ENCODE results near the gene MBP. TPM values are rescaled to one million over a fixed set of nuclear protein-coding genes. Genes with fewer than 3 reads are reported as not detected.

The MBP gene
- total RNA-seq, 2 experiments from 2014 or later, result 94.7 to 101 TPM

- Mint-ChIP-seq H3K9me3 (ENCODE audit: low read depth) (no peaks in the 10 kb centered on the region), H3K4me1 (peaks cover 2% of the 10 kb centered on the region), H3K4me3 (no peak overlapping the region), H3K27me3 (peaks cover 3% of the 10 kb centered on the region), H3K36me3 (no peaks in the 10 kb centered on the region), H3K27ac (no peak overlapping the region)
- ATAC-seq (no peak), DNase-seq (no peak)
- CTCF ChIA-PET, result no interaction called here
Observed at GRCh38 chr18:77162580-77162979, 30.0 kb upstream of the MBP start.

- no peaks in the 10 kb centered on the region for H3K9me3 Mint-ChIP-seq (ENCODE audit: low read depth)
- H3K36me3 Mint-ChIP-seq, result no peaks in the 10 kb centered on the region
- peaks cover 2% of the 10 kb centered on the region for H3K4me1 Mint-ChIP-seq
- H3K27me3 Mint-ChIP-seq, result peaks cover 5% of the 10 kb centered on the region
- no peak overlapping the region for H3K4me3 Mint-ChIP-seq
- ATAC-seq (no peak), DNase-seq (no peak)
- no peak overlapping the region for H3K27ac Mint-ChIP-seq
- CTCF ChIA-PET, result no interaction called here
Observed at GRCh38 chr18:77161961-77162360, 29.4 kb upstream of the MBP start.

GRCh38 chr18:77161383-77161782 is 28.8 kb upstream of the MBP start:
- no peak for DNase-seq
- no peak overlapping the region for H3K27ac Mint-ChIP-seq

GRCh38 chr18:77160515-77160914 is 27.9 kb upstream of the MBP start:
- CTCF ChIA-PET, result no interaction called here
- Mint-ChIP-seq H3K4me3 (no peak overlapping the region), H3K4me1 (peaks cover 2% of the 10 kb centered on the region), H3K9me3 (ENCODE audit: low read depth) (no peaks in the 10 kb centered on the region), H3K27ac (no peak overlapping the region), H3K27me3 (peaks cover 6% of the 10 kb centered on the region), H3K36me3 (no peaks in the 10 kb centered on the region)
- no peak for DNase-seq
- no peak for ATAC-seq

More at GRCh38 chr18:77161383-77161782, 28.8 kb upstream of the MBP start:
- CTCF ChIA-PET, result no interaction called here
- Mint-ChIP-seq H3K36me3 (no peaks in the 10 kb centered on the region), H3K27me3 (peaks cover 6% of the 10 kb centered on the region), H3K9me3 (ENCODE audit: low read depth) (no peaks in the 10 kb centered on the region), H3K4me1 (peaks cover 2% of the 10 kb centered on the region), H3K4me3 (no peak overlapping the region)
- ATAC-seq, result no peak

GRCh38 chr18:77157312-77157711 is 24.7 kb upstream of the MBP start:
- CTCF ChIA-PET, result no interaction called here
- DNase-seq (no peak), ATAC-seq (no peak)
- Mint-ChIP-seq H3K27me3 (peaks cover 10% of the 10 kb centered on the region), H3K4me1 (peaks cover 4% of the 10 kb centered on the region), H3K27ac (no peak overlapping the region), H3K4me3 (no peak overlapping the region), H3K9me3 (ENCODE audit: low read depth) (no peaks in the 10 kb centered on the region), H3K36me3 (no peaks in the 10 kb centered on the region)

- H3K27ac Mint-ChIP-seq, result no peak overlapping the region
- H3K9me3 Mint-ChIP-seq (ENCODE audit: low read depth), result no peaks in the 10 kb centered on the region
- peaks cover 11% of the 10 kb centered on the region for H3K4me1 Mint-ChIP-seq
- no peak overlapping the region for H3K4me3 Mint-ChIP-seq
- peaks cover 6% of the 10 kb centered on the region for H3K27me3 Mint-ChIP-seq
- no peak for ATAC-seq
- H3K36me3 Mint-ChIP-seq, result no peaks in the 10 kb centered on the region
- CTCF ChIA-PET, result no interaction called here
- no peak for DNase-seq
Observed at GRCh38 chr18:77155031-77155430, 22.4 kb upstream of the MBP start.

GRCh38 chr18:77153404-77153803 is 20.8 kb upstream of the MBP start:
- H3K4me3 Mint-ChIP-seq, result no peak overlapping the region

GRCh38 chr18:77151772-77152520 is 19.4 kb upstream of the MBP start:
- H3K27me3 Mint-ChIP-seq, result peaks cover 4% of the 10 kb centered on the region
- CTCF ChIA-PET, result interaction anchor here (1.3 to 1.4 kb wide), 2 partner anchors 20 to 85 kb away, joined by 3 to 4 read pairs; partner anchors contain the start of gene MBP
- no peaks in the 10 kb centered on the region for H3K9me3 Mint-ChIP-seq (ENCODE audit: low read depth)
- H3K27ac Mint-ChIP-seq, result no peak overlapping the region
- DNase-seq (no peak), ATAC-seq (no peak)
- H3K36me3 Mint-ChIP-seq, result no peaks in the 10 kb centered on the region
- peaks cover 20% of the 10 kb centered on the region for H3K4me1 Mint-ChIP-seq
- H3K4me3 Mint-ChIP-seq, result no peak overlapping the region

More at GRCh38 chr18:77153404-77153803, 20.8 kb upstream of the MBP start:
- ATAC-seq (no peak), DNase-seq (no peak)
- Mint-ChIP-seq H3K36me3 (no peaks in the 10 kb centered on the region), H3K27me3 (peaks cover 6% of the 10 kb centered on the region), H3K27ac (no peak overlapping the region), H3K4me1 (peaks cover 12% of the 10 kb centered on the region), H3K9me3 (ENCODE audit: low read depth) (no peaks in the 10 kb centered on the region)
- CTCF ChIA-PET, result interaction anchor here (1.1 to 1.4 kb wide), 3 partner anchors 83 to 188 kb away, joined by 3 to 4 read pairs (median 3); no protein-coding TSS in a partner anchor

GRCh38 chr18:77151033-77151771 is 18.6 kb upstream of the MBP start:
- CTCF ChIA-PET, result interaction anchor here (1.3 to 1.5 kb wide), 2 partner anchors 19 to 57 kb away, joined by 3 read pairs; partner anchors contain the start of gene MBP
- no peaks in the 10 kb centered on the region for H3K36me3 Mint-ChIP-seq
- H3K27me3 Mint-ChIP-seq, result peaks cover 4% of the 10 kb centered on the region
- H3K27ac Mint-ChIP-seq, result no peak overlapping the region
- H3K9me3 Mint-ChIP-seq (ENCODE audit: low read depth), result no peaks in the 10 kb centered on the region
- DNase-seq, result no peak
- peak overlapping the region; percentile 14 for H3K4me3 Mint-ChIP-seq
- no peak for ATAC-seq
- H3K4me1 Mint-ChIP-seq, result peaks cover 20% of the 10 kb centered on the region

GRCh38 chr18:77150588-77150987 is 18.0 kb upstream of the MBP start:
- H3K27ac Mint-ChIP-seq, result no peak overlapping the region
- no peak for ATAC-seq
- CTCF ChIA-PET, result interaction anchor here (1.3 to 1.5 kb wide), 2 partner anchors 18 to 57 kb away, joined by 3 read pairs; partner anchors contain the start of gene MBP
- H3K27me3 Mint-ChIP-seq, result peaks cover 4% of the 10 kb centered on the region
- no peak overlapping the region for H3K4me3 Mint-ChIP-seq
- H3K36me3 Mint-ChIP-seq, result no peaks in the 10 kb centered on the region
- DNase-seq, result no peak
- no peaks in the 10 kb centered on the region for H3K9me3 Mint-ChIP-seq (ENCODE audit: low read depth)
- peaks cover 20% of the 10 kb centered on the region for H3K4me1 Mint-ChIP-seq

- CTCF ChIA-PET, result interaction anchor here (0.9 to 1.2 kb wide), 3 partner anchors 8 to 63 kb away, joined by 3 to 4 read pairs (median 3); no protein-coding TSS in a partner anchor
- peaks cover 9% of the 10 kb centered on the region for H3K9me3 Mint-ChIP-seq (ENCODE audit: low read depth)
- H3K27ac Mint-ChIP-seq, result no peak overlapping the region
- H3K27me3 Mint-ChIP-seq, result no peaks in the 10 kb centered on the region
- ATAC-seq (no peak), DNase-seq (no peak)
- peaks cover 16% of the 10 kb centered on the region for H3K36me3 Mint-ChIP-seq
- H3K4me3 Mint-ChIP-seq, result no peak overlapping the region
- peaks cover 27% of the 10 kb centered on the region for H3K4me1 Mint-ChIP-seq
Observed at GRCh38 chr18:77148289-77148688, 15.7 kb upstream of the MBP start.

GRCh38 chr18:77147418-77147852 is 14.9 kb upstream of the MBP start:
- CTCF ChIA-PET, result interaction anchor here (0.9 to 1.1 kb wide), 2 partner anchors 62 to 64 kb away, joined by 3 to 4 read pairs; no protein-coding TSS in a partner anchor
- H3K27ac Mint-ChIP-seq, result peak overlapping the region; percentile 37
- peaks cover 22% of the 10 kb centered on the region for H3K36me3 Mint-ChIP-seq
- DNase-seq (no peak), ATAC-seq (peak; percentile 45)
- H3K4me1 Mint-ChIP-seq, result peaks cover 27% of the 10 kb centered on the region
- no peak overlapping the region for H3K4me3 Mint-ChIP-seq
- no peaks in the 10 kb centered on the region for H3K27me3 Mint-ChIP-seq
- peaks cover 13% of the 10 kb centered on the region for H3K9me3 Mint-ChIP-seq (ENCODE audit: low read depth)

- Mint-ChIP-seq H3K36me3 (peaks cover 28% of the 10 kb centered on the region), H3K4me1 (peaks cover 29% of the 10 kb centered on the region), H3K27me3 (no peaks in the 10 kb centered on the region), H3K9me3 (ENCODE audit: low read depth) (peaks cover 20% of the 10 kb centered on the region), H3K4me3 (no peak overlapping the region), H3K27ac (peak overlapping the region; percentile 22)
- CTCF ChIA-PET, result interaction anchor here (1.0 kb wide), 1 partner anchor 60 kb away, joined by 3 read pairs; no protein-coding TSS in a partner anchor
- no peak for ATAC-seq
- DNase-seq, result no peak
Observed at GRCh38 chr18:77146249-77147080, 13.9 kb upstream of the MBP start.

Data from activated CD8-positive, alpha-beta memory T cell treated with anti-CD3 and anti-CD28 coated beads, Interleukin-2, amount 10 ng/mL, durations not matched to agents 7 days and 5 days (primary cell).